Stomach (tissue), 4 donors: Measurements from ENCODE around the gene SMIM38.

Source experiments
- CTCF ChIP-seq, 7 experiments: fragments of 450-650 bp in 4 of 7; fragments of 200-600 bp in 3 of 7; sonication (generic) in 3 of 7; IDR thresholded peaks; one replicate each; pipeline ENCODE4 v1.5.1; 2016 to 2019; ENCODE audit warnings: antibody characterized with exemption in 7 of 7, control low read depth in 2 of 7, mild to moderate bottlenecking in 1 of 7
- POLR2A ChIP-seq, 4 donors: fragments of 450-650 bp; IDR thresholded peaks; one replicate each; pipeline ENCODE4 v1.6.1; 2016; ENCODE audit warnings: antibody characterized with exemption in 4 of 4, control low read depth in 2 of 4, mild to moderate bottlenecking in 1 of 4, moderate library complexity in 1 of 4

GRCh38 chr11:69115586-69116560 lies 39.9 kb upstream of the SMIM38 start:
- no peak for TF ChIP-seq POLR2A (IDR thresholded peaks at IDR 0.05)
- no peak for TF ChIP-seq CTCF (IDR thresholded peaks at IDR 0.05)
